T-helper 2 cell treated with Interferon-gamma antibody and Interleukin-4, amounts not matched to agents 100 ng/mL and 5 ng/mL, for 36 hours (primary cell): ENCODE measurements around the gene RAB3GAP1. TPM values are rescaled to one million over a fixed set of nuclear protein-coding genes. Genes with fewer than 3 reads are reported as not detected.
"Not testable (repeated sequence)": the region's sequence is repeated elsewhere in the genome, so short reads cannot be mapped to it uniquely, and the experiment has no call there.

Source experiments
- intact Hi-C: fragments of 100-400 bp; cut with micrococcal nuclease; formaldehyde crosslinking; loops from one replicate; pipeline ENCODE4 v1.15.1; 2023
- total RNA-seq: library from RNA; stranded (reverse); gene quantifications from 2 replicates; pipeline ENCODE4 v1.2.3, GENCODE V29; 2022

RAB3GAP1 gene
- total RNA-seq = 22.3 and 22.8 TPM in 2 replicates

- intact Hi-C loops = loop anchor here (1.0 to 10.0 kb wide), 7 partner anchors 134 to 933 kb away; partner anchors contain the start of genes CCNT2, DARS1, MCM6 and UBXN4
These were observed at the start of gene RAB3GAP1 for GRCh38 chr2:135052042-135052876. RAB3GAP1 (plus strand) TSS chr2:135052292; CDS start chr2:135052308, 16 bp downstream.

- intact Hi-C loops = loop anchor here (5.0 to 10.0 kb wide), 2 partner anchors 472 to 599 kb away; no protein-coding TSS in a partner anchor
These were observed 49.3 kb upstream of the RAB3GAP1 start for GRCh38 chr2:135002836-135003235.

GRCh38 chr2:135004005-135004746 is 47.9 kb upstream of the RAB3GAP1 start:
- intact Hi-C loops = loop anchor here (1.0 to 10.0 kb wide), 3 partner anchors 471 to 706 kb away; no protein-coding TSS in a partner anchor

- intact Hi-C loops = loop anchor here (10.0 kb wide), 1 partner anchor 469 kb away; no protein-coding TSS in a partner anchor
These were observed 46.3 kb upstream of the RAB3GAP1 start for GRCh38 chr2:135005753-135006152.

GRCh38 chr2:135009339-135009738 is 42.8 kb upstream of the RAB3GAP1 start:
- intact Hi-C loops = loop anchor here (10.0 kb wide), 1 partner anchor 465 kb away; no protein-coding TSS in a partner anchor

- intact Hi-C loops = no loop called here
These were observed 41.7 kb upstream of the RAB3GAP1 start for GRCh38 chr2:135010200-135010942.

GRCh38 chr2:135011633-135012032 is 40.5 kb upstream of the RAB3GAP1 start:
- intact Hi-C loops = no loop called here

- intact Hi-C loops = no loop called here
These were observed 30.5 kb upstream of the RAB3GAP1 start for GRCh38 chr2:135021618-135022017.

GRCh38 chr2:135022952-135023880 is 28.9 kb upstream of the RAB3GAP1 start:
- intact Hi-C loops = no loop called here

GRCh38 chr2:135023886-135024485 is 28.1 kb upstream of the RAB3GAP1 start:
- intact Hi-C loops = no loop called here

- intact Hi-C loops = no loop called here
These were observed 22.5 kb upstream of the RAB3GAP1 start for GRCh38 chr2:135029481-135030134.

- intact Hi-C loops = no loop called here
These were observed 21.3 kb upstream of the RAB3GAP1 start for GRCh38 chr2:135030826-135031225.

GRCh38 chr2:135033216-135033615 is 18.9 kb upstream of the RAB3GAP1 start:
- intact Hi-C loops = not testable (repeated sequence)

- intact Hi-C loops = no loop called here
These were observed 14.3 kb upstream of the RAB3GAP1 start for GRCh38 chr2:135037831-135038230.

- intact Hi-C loops = no loop called here
These were observed 8.7 kb upstream of the RAB3GAP1 start for GRCh38 chr2:135043345-135043744.

GRCh38 chr2:135047300-135047699 is 4.8 kb upstream of the RAB3GAP1 start, which contains the start of gene MAP3K19:
MAP3K19 (minus strand) TSS chr2:135047447; CDS start chr2:135024647, 22,800 bp downstream.
- intact Hi-C loops = no loop called here

- intact Hi-C loops = no loop called here
These were observed 4.0 kb upstream of the RAB3GAP1 start for GRCh38 chr2:135048122-135048521.

GRCh38 chr2:135050132-135050531 is 2.0 kb upstream of the RAB3GAP1 start:
- intact Hi-C loops = loop anchor here (10.0 kb wide), 1 partner anchor 935 kb away; the partner anchor contains the start of gene DARS1

GRCh38 chr2:135050684-135051083 is 1.4 kb upstream of the RAB3GAP1 start:
- intact Hi-C loops = loop anchor here (10.0 kb wide), 1 partner anchor 934 kb away; the partner anchor contains the start of gene DARS1
